DOHH2 (cell line): ENCODE data around the gene GPR3.

Experiments used
- H3F3A ChIP-seq: fragments of 200-600 bp; sonication (generic), shearing (Covaris generic); 2 replicates; pipeline ENCODE4 v1.6.0; 2016; ENCODE audit warnings: antibody characterized with exemption, mild to moderate bottlenecking; ENCODE audit not compliant: control insufficient read depth, insufficient read depth
- H3K27ac ChIP-seq: fragments of 200-600 bp; sonication (generic); 2 replicates; pipeline ENCODE4 v1.5.1; 2014; ENCODE audit warnings: low read depth, mild to moderate bottlenecking, low read length, moderate library complexity
- H3K27me3 ChIP-seq: fragments of 200-600 bp; sonication (generic); 2 replicates; pipeline ENCODE4 v1.6.1; 2014; ENCODE audit warnings: mild to moderate bottlenecking, low read length, mixed read lengths; ENCODE audit not compliant: control insufficient read depth
- H3K36me3 ChIP-seq: fragments of 200-600 bp; sonication (generic); 2 replicates; pipeline ENCODE4 v1.6.1; 2014; ENCODE audit warnings: mild to moderate bottlenecking, low read length, moderate library complexity, mixed read lengths; ENCODE audit not compliant: control insufficient read depth
- H3K4me1 ChIP-seq: fragments of 200-600 bp; sonication (generic); 2 replicates; pipeline ENCODE4 v1.6.1; 2014; ENCODE audit warnings: mild to moderate bottlenecking, low read length, mixed read lengths; ENCODE audit not compliant: control insufficient read depth
- H3K4me2 ChIP-seq: fragments of 200-600 bp; sonication (generic); 2 replicates; pipeline ENCODE4 v1.6.0; 2014; ENCODE audit warnings: mild to moderate bottlenecking, low read length, moderate library complexity
- H3K4me3 ChIP-seq: fragments of 200-600 bp; sonication (generic); 2 replicates; pipeline ENCODE4 v1.5.1; 2014; ENCODE audit warnings: mild to moderate bottlenecking, low read length, mixed read lengths
- H3K79me2 ChIP-seq: fragments of 200-600 bp; sonication (generic); 2 replicates; pipeline ENCODE4 v1.6.1; 2014; ENCODE audit warnings: mild to moderate bottlenecking, low read length, mixed read lengths; ENCODE audit not compliant: control insufficient read depth
- H3K9me2 ChIP-seq: fragments of 200-600 bp; sonication (generic); replicated peaks from 2 replicates; pipeline ENCODE4 v1.6.1; 2014; ENCODE audit warnings: mild to moderate bottlenecking, low read length, mixed read lengths; ENCODE audit not compliant: control insufficient read depth
- H3K9me3 ChIP-seq: fragments of 200-600 bp; sonication (generic); 2 replicates; pipeline ENCODE4 v1.6.1; 2014; ENCODE audit warnings: antibody characterized with exemption, low read length, mixed read lengths; ENCODE audit not compliant: control insufficient read depth, insufficient read depth
- H4K20me1 ChIP-seq: fragments of 200-600 bp; sonication (generic); 2 replicates; pipeline ENCODE4 v1.6.0; 2014; ENCODE audit warnings: low read depth, mild to moderate bottlenecking, antibody characterized with exemption, low read length, moderate library complexity; ENCODE audit not compliant: control insufficient read depth, insufficient read depth
- CTCF ChIP-seq: fragments of 200-600 bp; sonication (generic); IDR thresholded peaks from one replicate; pipeline ENCODE4 v1.5.1; 2014; ENCODE audit warnings: antibody characterized with exemption, mild to moderate bottlenecking, low read depth, low read length; ENCODE audit not compliant: poor library complexity, severe bottlenecking
- EZH2phosphoT487 ChIP-seq: fragments of 200-600 bp; sonication (generic); IDR thresholded peaks from 2 replicates; pipeline ENCODE4 v1.6.1; 2017; ENCODE audit warnings: borderline replicate concordance, mild to moderate bottlenecking, antibody characterized with exemption, low read length, moderate library complexity, mixed read lengths

Gene GPR3

GRCh38 chr1:27388337-27389005 is 4.0 kb upstream of the GPR3 start:
- Histone ChIP-seq H4K20me1 (no peaks in the 10 kb centered on the region), H3K9me3 (no peaks in the 10 kb centered on the region), H3K27ac (no peak overlapping the region), H3K36me3 (no peaks in the 10 kb centered on the region), H3K4me1 (peaks cover 16% of the 10 kb centered on the region), H3K4me2 (no peak overlapping the region), H3K9me2 (no peaks in the 10 kb centered on the region), H3K27me3 (peaks cover 2% of the 10 kb centered on the region; the same call in 1 of the 2 replicates), H3K79me2 (no peaks in the 10 kb centered on the region), H3K4me3 (no peak overlapping the region), H3F3A (no peaks in the 10 kb centered on the region)
- TF ChIP-seq CTCF (peak; percentile 98), EZH2phosphoT487 (no peak)

- H3K27me3 ChIP-seq = peaks cover 2% of the 10 kb centered on the region; the same call in 1 of the 2 replicates
- no peaks in the 10 kb centered on the region for H3K9me2 ChIP-seq
- H3K36me3 ChIP-seq = no peaks in the 10 kb centered on the region
- TF ChIP-seq EZH2phosphoT487 (no peak), CTCF (no peak)
- H3K27ac ChIP-seq = no peak overlapping the region
- H3K4me2 ChIP-seq = peak overlapping the region; percentile 81
- no peaks in the 10 kb centered on the region for H3K9me3 ChIP-seq
- peaks cover 16% of the 10 kb centered on the region for H3K4me1 ChIP-seq
- peak overlapping the region; percentile 74 for H3K4me3 ChIP-seq
- no peaks in the 10 kb centered on the region for H4K20me1 ChIP-seq
- H3F3A ChIP-seq = no peaks in the 10 kb centered on the region
- H3K79me2 ChIP-seq = no peaks in the 10 kb centered on the region
Measured at GRCh38 chr1:27391511-27392095, 819 bp upstream of the GPR3 start.

- Histone ChIP-seq H3K4me1 (peaks cover 16% of the 10 kb centered on the region), H3K27ac (no peak overlapping the region), H4K20me1 (no peaks in the 10 kb centered on the region), H3K27me3 (no peaks in the 10 kb centered on the region), H3K4me3 (peak overlapping the region; percentile 74), H3K36me3 (no peaks in the 10 kb centered on the region), H3F3A (no peaks in the 10 kb centered on the region), H3K9me3 (no peaks in the 10 kb centered on the region), H3K4me2 (peak overlapping the region; percentile 81), H3K79me2 (no peaks in the 10 kb centered on the region), H3K9me2 (no peaks in the 10 kb centered on the region)
- TF ChIP-seq EZH2phosphoT487 (no peak), CTCF (no peak)
Measured at GRCh38 chr1:27392778-27393635, 585 bp downstream of the GPR3 start.
